Endometrial microvascular endothelial cells (primary cell): ENCODE measurements around the gene STXBP3. TPM values are rescaled to one million over a fixed set of nuclear protein-coding genes. Genes with fewer than 3 reads are reported as not detected.

ENCODE experiments used
- in situ Hi-C: cut with HindIII; loops from 2 replicates; pipeline ENCODE4 v1.10.0; 2017; ENCODE audit warnings: low sequenced_read_pairs, low pct_unique_long_range_greater_than_20kb; ENCODE audit errors: inconsistent ontology term
- total RNA-seq: library from RNA; depleted of rRNA; stranded (reverse); fragments of >200 nt; gene quantifications from one replicate; pipeline ENCODE4 v1.2.3, GENCODE V29; 2015; ENCODE audit errors: inconsistent ontology term

STXBP3 gene
- total RNA-seq, 1 donor from 2014 or later: 32.1 TPM

- in situ Hi-C loops: no loop called here
Observed at GRCh38 chr1:108858230-108858950, 111.9 kb downstream of the STXBP3 start.

Other genes with a start within 250 kb of the STXBP3 start
- 2.0 TPM for gene EEIG2, start 186.6 kb upstream of the STXBP3 start, total RNA-seq
- 1.8 TPM for gene HENMT1, start 85.6 kb upstream of the STXBP3 start, total RNA-seq
- gene PRPF38B, start 54.4 kb upstream of the STXBP3 start, total RNA-seq: 9.1 TPM
- gene FNDC7, start 33.8 kb upstream of the STXBP3 start, total RNA-seq: not detected
- gene AKNAD1, start 110.4 kb downstream of the STXBP3 start, total RNA-seq: not detected
- gene GPSM2, start 130.3 kb downstream of the STXBP3 start, total RNA-seq: 26.6 TPM
- gene CLCC1, start 216.8 kb downstream of the STXBP3 start, total RNA-seq: 50.6 TPM